Measurements from ENCODE around the gene AP1G1.

AP1G1 gene

GRCh38 chr16:71754108-71754507 is 54.5 kb downstream of the AP1G1 start:
- DNase-seq (ENCODE audit: low spot score): no peak

- no peak for DNase-seq (ENCODE audit: low spot score)
Measured at GRCh38 chr16:71748226-71748625, 60.4 kb downstream of the AP1G1 start.

GRCh38 chr16:71746442-71747046 is 62.1 kb downstream of the AP1G1 start:
- DNase-seq (ENCODE audit: low spot score): peak; percentile 78

- no peak for DNase-seq (ENCODE audit: low spot score)
Measured at GRCh38 chr16:71738855-71739254, 69.8 kb downstream of the AP1G1 start.

- no peak for DNase-seq (ENCODE audit: low spot score)
Measured at GRCh38 chr16:71737501-71737900, 71.1 kb downstream of the AP1G1 start.

- no peak for DNase-seq (ENCODE audit: low spot score)
Measured at GRCh38 chr16:71734511-71734910, 74.1 kb downstream of the AP1G1 start.

GRCh38 chr16:71732587-71732986 is 76.0 kb downstream of the AP1G1 start:
- DNase-seq (ENCODE audit: low spot score): no peak

GRCh38 chr16:71727551-71728324 is 80.9 kb downstream of the AP1G1 start:
- peak; percentile 78 for DNase-seq (ENCODE audit: low spot score)

GRCh38 chr16:71726476-71727315 is 81.9 kb downstream of the AP1G1 start:
- peak; percentile 68 for DNase-seq (ENCODE audit: low spot score)

GRCh38 chr16:71724320-71724751 is 84.3 kb downstream of the AP1G1 start, which contains the start of gene PHLPP2:
TSS of gene PHLPP2 (minus strand) at chr16:71724701. CDS start at chr16:71714795, 9,906 bp downstream.
- DNase-seq (ENCODE audit: low spot score): no peak

GRCh38 chr16:71723537-71724319 is 84.9 kb downstream of the AP1G1 start:
- DNase-seq (ENCODE audit: low spot score): peak; percentile 82

- peak; percentile 74 for DNase-seq (ENCODE audit: low spot score)
Measured at GRCh38 chr16:71722801-71723536, 85.7 kb downstream of the AP1G1 start.

GRCh38 chr16:71721066-71721740 is 87.4 kb downstream of the AP1G1 start:
- DNase-seq (ENCODE audit: low spot score): no peak

GRCh38 chr16:71712501-71712900 is 96.1 kb downstream of the AP1G1 start:
- no peak for DNase-seq (ENCODE audit: low spot score)

GRCh38 chr16:71711789-71712188 is 96.8 kb downstream of the AP1G1 start:
- peak; percentile 19 for DNase-seq (ENCODE audit: low spot score)

- DNase-seq (ENCODE audit: low spot score): no peak
Measured at GRCh38 chr16:71709229-71709781, 99.3 kb downstream of the AP1G1 start.

- DNase-seq (ENCODE audit: low spot score): no peak
Measured at GRCh38 chr16:71708696-71709095, 99.9 kb downstream of the AP1G1 start.

GRCh38 chr16:71707199-71707598 is 101.4 kb downstream of the AP1G1 start:
- DNase-seq (ENCODE audit: low spot score): no peak

- peak; percentile 28 for DNase-seq (ENCODE audit: low spot score)
Measured at GRCh38 chr16:71706046-71706445, 102.6 kb downstream of the AP1G1 start.

- DNase-seq (ENCODE audit: low spot score): no peak
Measured at GRCh38 chr16:71703333-71703732, 105.3 kb downstream of the AP1G1 start.

Measured in NAMALWA (cell line).